Calu3 (cell line): ENCODE measurements around the gene EFCAB12. TPM values are rescaled to one million over a fixed set of nuclear protein-coding genes. Genes with fewer than 3 reads are reported as not detected.

Experiments
- BruUV-seq: library from RNA; stranded (reverse); fragments of 400-500 nt; replicated peaks from 2 replicates; lab custom pipeline; 2021; lab: Mats Ljungman, UMichigan
- CTCF ChIA-PET: fragments of 300-600 bp; sonication (Branson Sonifier 250); formaldehyde crosslinking; loops from one replicate; lab custom pipeline; 2022; ENCODE audit warnings: antibody characterized with exemption; lab: Charles Lee
- DNase-seq: peaks from one replicate; pipeline ENCODE4 v3.0.0; 2022
- H3K27ac Mint-ChIP-seq: one replicate; pipeline ENCODE4 v1.8.0; 2022; ENCODE audit warnings: mixed read lengths; ENCODE audit not compliant: unreplicated experiment
- H3K27me3 Mint-ChIP-seq: one replicate; pipeline ENCODE4 v1.8.0; 2022; ENCODE audit warnings: mixed read lengths; ENCODE audit not compliant: unreplicated experiment
- H3K36me3 Mint-ChIP-seq: one replicate; pipeline ENCODE4 v1.8.0; 2022; ENCODE audit warnings: mild to moderate bottlenecking, moderate library complexity, mixed read lengths; ENCODE audit not compliant: insufficient read depth, unreplicated experiment
- H3K4me1 Mint-ChIP-seq: one replicate; pipeline ENCODE4 v1.8.0; 2022; ENCODE audit warnings: mild to moderate bottlenecking, low read depth, mixed read lengths; ENCODE audit not compliant: unreplicated experiment
- H3K4me3 Mint-ChIP-seq: one replicate; pipeline ENCODE4 v1.8.0; 2022; ENCODE audit warnings: mild to moderate bottlenecking, low read depth, moderate library complexity, mixed read lengths; ENCODE audit not compliant: unreplicated experiment
- H3K9me3 Mint-ChIP-seq: one replicate; pipeline ENCODE4 v1.8.0; 2022; ENCODE audit warnings: low read depth, mixed read lengths; ENCODE audit not compliant: unreplicated experiment
- CTCF ChIP-seq: fragments of 200-600 bp; IDR thresholded peaks from one replicate; pipeline ENCODE4 v1.8.0; 2022; ENCODE audit warnings: antibody characterized with exemption; ENCODE audit not compliant: unreplicated experiment
- intact Hi-C: fragments of 100-400 bp; cut with micrococcal nuclease; formaldehyde crosslinking; loops from one replicate; pipeline ENCODE4 v1.10.0; 2022; ENCODE audit not compliant: unreplicated experiment
- total RNA-seq: library from RNA; stranded (reverse); gene quantifications from 2 replicates; pipeline ENCODE4 v1.2.3, GENCODE V29; 2022

The EFCAB12 gene
- total RNA-seq, 1 experiment from 2014 or later, result 0.42 TPM

DNA sequence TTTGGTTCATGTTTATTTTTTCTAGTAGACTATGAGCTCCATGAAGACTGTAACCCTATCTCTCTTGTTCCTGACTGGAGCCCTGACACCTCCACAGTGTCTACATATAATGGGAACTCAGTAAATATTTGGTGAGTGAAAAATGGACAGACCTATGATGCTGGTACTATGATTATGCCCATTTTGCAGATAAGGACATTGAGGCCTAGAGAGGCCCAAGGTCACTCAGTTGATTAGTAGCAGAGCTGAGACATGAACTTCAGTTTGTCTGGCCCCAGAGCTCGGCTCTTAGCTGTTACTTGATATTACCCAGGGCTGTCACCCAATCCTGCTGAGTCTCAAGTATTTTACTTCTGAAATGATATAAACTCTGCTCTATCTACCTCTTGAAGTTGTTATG lies 5.5 kb downstream of the EFCAB12 start:
- intact Hi-C loops, result loop anchor here (1.0 kb wide), 1 partner anchor 40 kb away; no protein-coding TSS in a partner anchor
- no peak for DNase-seq
- Mint-ChIP-seq H3K4me1 (peaks cover 6% of the 10 kb centered on the region), H3K27ac (no peak overlapping the region), H3K27me3 (peaks cover 27% of the 10 kb centered on the region), H3K9me3 (no peaks in the 10 kb centered on the region), H3K36me3 (no peaks in the 10 kb centered on the region), H3K4me3 (no peak overlapping the region)
- CTCF ChIA-PET, result interaction anchor here (1.0 kb wide), 2 partner anchors 11 to 39 kb away, joined by 3 to 9 read pairs; no protein-coding TSS in a partner anchor
- BruUV-seq, result no TSS peak
- no peak for TF ChIP-seq CTCF

GRCh38 chr3:129421988-129422745 lies 6.3 kb downstream of the EFCAB12 start:
- intact Hi-C loops, result loop anchor here (1.0 kb wide), 1 partner anchor 39 kb away; no protein-coding TSS in a partner anchor
- DNase-seq, result no peak
- Mint-ChIP-seq H3K27me3 (peaks cover 19% of the 10 kb centered on the region), H3K36me3 (no peaks in the 10 kb centered on the region), H3K27ac (no peak overlapping the region), H3K4me1 (no peaks in the 10 kb centered on the region), H3K4me3 (no peak overlapping the region), H3K9me3 (no peaks in the 10 kb centered on the region)
- peak; percentile 36 for TF ChIP-seq CTCF
- BruUV-seq, result no TSS peak
- CTCF ChIA-PET, result interaction anchor here (1.0 to 1.1 kb wide), 2 partner anchors 39 to 452 kb away, joined by 3 to 9 read pairs; no protein-coding TSS in a partner anchor

DNA sequence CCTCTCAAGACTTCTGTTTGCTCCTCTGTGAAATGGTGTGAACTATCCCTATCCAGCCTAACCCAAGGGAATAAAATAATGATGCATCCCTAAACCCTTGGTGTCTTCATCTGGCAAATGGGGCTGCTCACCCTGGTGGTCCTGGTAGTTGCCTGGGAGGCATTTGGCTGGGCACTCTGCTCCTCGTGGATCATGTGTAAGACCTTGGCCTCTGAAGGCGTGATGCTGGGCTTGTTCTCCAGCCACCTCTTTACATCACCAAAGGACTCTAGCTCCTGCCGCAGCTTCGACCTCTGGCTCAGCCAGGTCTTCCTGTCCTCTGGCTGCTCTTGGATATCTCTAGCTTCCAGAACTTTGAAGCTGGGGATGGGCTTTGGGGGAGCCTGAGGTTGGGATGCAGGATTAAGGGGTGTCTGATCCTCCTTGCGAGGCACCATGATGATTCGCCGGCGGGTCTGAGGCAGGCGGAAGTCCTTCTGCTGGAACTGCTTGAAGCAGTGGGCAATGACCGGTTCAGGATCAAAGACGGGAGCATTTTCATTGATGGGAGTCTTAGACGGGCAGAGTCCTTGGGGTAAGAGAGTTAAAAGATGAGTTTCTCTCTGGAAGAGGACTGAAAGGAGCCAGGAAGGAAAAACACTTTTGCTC lies 7.1 kb downstream of the EFCAB12 start:
- H3K9me3 Mint-ChIP-seq, result no peaks in the 10 kb centered on the region
- peaks cover 11% of the 10 kb centered on the region for H3K27me3 Mint-ChIP-seq
- H3K4me3 Mint-ChIP-seq, result no peak overlapping the region
- intact Hi-C loops, result no loop called here
- no peaks in the 10 kb centered on the region for H3K4me1 Mint-ChIP-seq
- no peak for DNase-seq
- BruUV-seq, result no TSS peak
- H3K27ac Mint-ChIP-seq, result no peak overlapping the region
- CTCF ChIA-PET, result interaction anchor here (1.1 kb wide), 1 partner anchor 451 kb away, joined by 3 read pairs; no protein-coding TSS in a partner anchor
- H3K36me3 Mint-ChIP-seq, result no peaks in the 10 kb centered on the region
- no peak for TF ChIP-seq CTCF

GRCh38 chr3:129419476-129419875 lies 9.0 kb downstream of the EFCAB12 start:
- BruUV-seq, result no TSS peak
- Mint-ChIP-seq H3K27me3 (no peaks in the 10 kb centered on the region), H3K36me3 (no peaks in the 10 kb centered on the region), H3K4me3 (no peak overlapping the region), H3K27ac (no peak overlapping the region), H3K9me3 (no peaks in the 10 kb centered on the region), H3K4me1 (peaks cover 13% of the 10 kb centered on the region)
- no peak for TF ChIP-seq CTCF
- intact Hi-C loops, result no loop called here
- CTCF ChIA-PET, result no interaction called here
- DNase-seq, result no peak
